PC-3 (cell line): ENCODE results near the gene ERGIC1. TPM values are rescaled to one million over a fixed set of nuclear protein-coding genes. Genes with fewer than 3 reads are reported as not detected.

Experiments
- ATAC-seq: fragments of 200-7000 bp; cut with Tn5 transposase; 2 replicates; pipeline ENCODE4 v1.9.1; 2020; ENCODE audit warnings: mild to moderate bottlenecking, moderate library complexity
- BruUV-seq: library from RNA; stranded (reverse); fragments of 400-500 nt; replicated peaks from 2 replicates; lab custom pipeline; 2021; lab: Mats Ljungman, UMichigan
- CTCF ChIA-PET: fragments of 300-600 bp; sonication (Branson Sonifier 250); formaldehyde crosslinking; loops from one replicate; lab custom pipeline; 2022; ENCODE audit warnings: antibody characterized with exemption; lab: Charles Lee
- POLR2A ChIA-PET: fragments of 300-600 bp; sonication (Branson Sonifier 250); formaldehyde crosslinking; loops from one replicate; lab custom pipeline; 2022; ENCODE audit warnings: antibody characterized with exemption; ENCODE audit not compliant: unreplicated experiment; lab: Charles Lee
- DNase-seq: peaks from one replicate; pipeline ENCODE4 v3.0.0-alpha.2; 2015
- H2AFZ ChIP-seq: fragments of 300-600 bp; sonication (generic); 2 replicates; pipeline ENCODE4 v1.6.0; 2016; ENCODE audit warnings: antibody characterized with exemption, low read length
- H3F3A ChIP-seq: fragments of 300-600 bp; sonication (generic); one replicate; pipeline ENCODE4 v1.6.0; 2017; ENCODE audit warnings: antibody characterized with exemption, low read length, control low read depth, mild to moderate bottlenecking; ENCODE audit not compliant: unreplicated experiment
- H3K27ac ChIP-seq: fragments of 300-600 bp; sonication (generic); 2 replicates; pipeline ENCODE4 v1.5.1; 2016; ENCODE audit warnings: mild to moderate bottlenecking, low read length
- H3K27me3 ChIP-seq: fragments of 300-600 bp; sonication (generic); 2 replicates; pipeline ENCODE4 v1.6.1; 2016; ENCODE audit warnings: low read length, mixed read lengths
- H3K36me3 ChIP-seq: fragments of 300-600 bp; sonication (generic); 2 replicates; pipeline ENCODE4 v1.6.1; 2016; ENCODE audit warnings: low read depth, mixed run types, low read length, mixed read lengths
- H3K4me1 ChIP-seq: fragments of 300-600 bp; sonication (generic); 2 replicates; pipeline ENCODE4 v1.5.1; 2016; ENCODE audit warnings: low read length; ENCODE audit not compliant: insufficient read depth
- H3K4me2 ChIP-seq: fragments of 300-600 bp; sonication (generic); 2 replicates; pipeline ENCODE4 v1.6.0; 2016; ENCODE audit warnings: low read length
- H3K4me3 ChIP-seq: fragments of 300-600 bp; sonication (generic); 2 replicates; pipeline ENCODE4 v1.5.1; 2016; ENCODE audit warnings: mild to moderate bottlenecking, low read length, mixed read lengths
- H3K79me2 ChIP-seq: fragments of 300-600 bp; sonication (generic); 2 replicates; pipeline ENCODE4 v1.6.1; 2017; ENCODE audit warnings: low read length, mixed read lengths
- H3K9ac ChIP-seq: fragments of 300-600 bp; sonication (generic); 2 replicates; pipeline ENCODE4 v1.6.0; 2016; ENCODE audit warnings: mild to moderate bottlenecking, low read length
- H3K9me2 ChIP-seq: fragments of 300-600 bp; sonication (generic); replicated peaks from 2 replicates; pipeline ENCODE4 v1.6.1; 2016; ENCODE audit warnings: mixed run types, low read length, mixed read lengths
- H3K9me3 ChIP-seq: fragments of 300-600 bp; sonication (generic); 2 replicates; pipeline ENCODE4 v1.6.1; 2016; ENCODE audit warnings: low read length, mixed read lengths
- H4K20me1 ChIP-seq: fragments of 300-600 bp; sonication (generic); 2 replicates; pipeline ENCODE4 v1.6.1; 2016; ENCODE audit warnings: low read length, mixed read lengths
- EZH2 ChIP-seq: fragments of 300-600 bp; sonication (generic); IDR thresholded peaks from one replicate; pipeline ENCODE4 v1.6.1; 2017; ENCODE audit warnings: antibody characterized with exemption, mild to moderate bottlenecking, low read length; ENCODE audit not compliant: unreplicated experiment
- EZH2phosphoT487 ChIP-seq: fragments of 300-600 bp; sonication (generic); IDR thresholded peaks from 2 replicates; pipeline ENCODE4 v1.6.1; 2018; ENCODE audit warnings: mild to moderate bottlenecking, antibody characterized with exemption, low read length, borderline replicate concordance
- intact Hi-C: fragments of 100-400 bp; cut with micrococcal nuclease; formaldehyde crosslinking; loops from 2 replicates; pipeline ENCODE4 v1.9.0; 2023
- total RNA-seq: library from RNA; depleted of rRNA; stranded (reverse); fragments of >200 nt; gene quantifications from 2 replicates; pipeline ENCODE4 v1.2.3, GENCODE V29; 2014
- TF ChIP-seq, protein P1 (sequence below): fragments of 300-600 bp; sonication (generic); conservative IDR thresholded peaks from 2 replicates; pipeline ENCODE4 v1.5.1; 2017; ENCODE audit warnings: antibody characterized with exemption, low read depth, mild to moderate bottlenecking, low read length

ERGIC1 gene
- total RNA-seq, 1 experiment from 2014 or later, result 148 TPM

- intact Hi-C loops, result loop anchor here (1.0 to 2.0 kb wide), 4 partner anchors 35 to 189 kb away; no protein-coding TSS in a partner anchor
- peak; percentile 94 for DNase-seq
- no peak overlapping the region for H3K4me3 ChIP-seq
- TF ChIP-seq EZH2phosphoT487 (no peak), EZH2 (no peak)
- TF ChIP-seq, protein P1, sequence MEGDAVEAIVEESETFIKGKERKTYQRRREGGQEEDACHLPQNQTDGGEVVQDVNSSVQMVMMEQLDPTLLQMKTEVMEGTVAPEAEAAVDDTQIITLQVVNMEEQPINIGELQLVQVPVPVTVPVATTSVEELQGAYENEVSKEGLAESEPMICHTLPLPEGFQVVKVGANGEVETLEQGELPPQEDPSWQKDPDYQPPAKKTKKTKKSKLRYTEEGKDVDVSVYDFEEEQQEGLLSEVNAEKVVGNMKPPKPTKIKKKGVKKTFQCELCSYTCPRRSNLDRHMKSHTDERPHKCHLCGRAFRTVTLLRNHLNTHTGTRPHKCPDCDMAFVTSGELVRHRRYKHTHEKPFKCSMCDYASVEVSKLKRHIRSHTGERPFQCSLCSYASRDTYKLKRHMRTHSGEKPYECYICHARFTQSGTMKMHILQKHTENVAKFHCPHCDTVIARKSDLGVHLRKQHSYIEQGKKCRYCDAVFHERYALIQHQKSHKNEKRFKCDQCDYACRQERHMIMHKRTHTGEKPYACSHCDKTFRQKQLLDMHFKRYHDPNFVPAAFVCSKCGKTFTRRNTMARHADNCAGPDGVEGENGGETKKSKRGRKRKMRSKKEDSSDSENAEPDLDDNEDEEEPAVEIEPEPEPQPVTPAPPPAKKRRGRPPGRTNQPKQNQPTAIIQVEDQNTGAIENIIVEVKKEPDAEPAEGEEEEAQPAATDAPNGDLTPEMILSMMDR, result no peak
- H3K9me3 ChIP-seq, result no peaks in the 10 kb centered on the region
- H3F3A ChIP-seq, result peaks cover 10% of the 10 kb centered on the region
- peak; percentile 44 for ATAC-seq
- no peaks in the 10 kb centered on the region for H3K9me2 ChIP-seq
- CTCF ChIA-PET, result no interaction called here
- no peak overlapping the region for H2AFZ ChIP-seq
- BruUV-seq, result no TSS peak
- H3K27ac ChIP-seq, result peak overlapping the region; percentile 96
- H3K27me3 ChIP-seq, result no peaks in the 10 kb centered on the region
- no peaks in the 10 kb centered on the region for H3K36me3 ChIP-seq
- H3K4me2 ChIP-seq, result peak overlapping the region; percentile 52
- H3K79me2 ChIP-seq, result no peaks in the 10 kb centered on the region
- POLR2A ChIA-PET, result interaction anchor here (0.6 kb wide), 1 partner anchor 56 kb away, joined by 4 read pairs; the partner anchor contains the start of gene RPL26L1
- no peaks in the 10 kb centered on the region for H4K20me1 ChIP-seq
- H3K4me1 ChIP-seq, result peaks cover 48% of the 10 kb centered on the region
- H3K9ac ChIP-seq, result peak overlapping the region; percentile 81
Measured at GRCh38 chr5:172903790-172904189, 69.7 kb downstream of the ERGIC1 start.

GRCh38 chr5:172904312-172904642 lies 70.2 kb downstream of the ERGIC1 start:
- H3K27me3 ChIP-seq, result no peaks in the 10 kb centered on the region
- H3K4me3 ChIP-seq, result no peak overlapping the region
- no peaks in the 10 kb centered on the region for H3K79me2 ChIP-seq
- no peaks in the 10 kb centered on the region for H3K9me3 ChIP-seq
- no peak for DNase-seq
- peak overlapping the region; percentile 96 for H3K27ac ChIP-seq
- peaks cover 10% of the 10 kb centered on the region for H3F3A ChIP-seq
- BruUV-seq, result no TSS peak
- CTCF ChIA-PET, result no interaction called here
- H4K20me1 ChIP-seq, result no peaks in the 10 kb centered on the region
- no peaks in the 10 kb centered on the region for H3K9me2 ChIP-seq
- peak overlapping the region; percentile 81 for H3K9ac ChIP-seq
- POLR2A ChIA-PET, result interaction anchor here (0.6 to 1.3 kb wide), 3 partner anchors 45 to 133 kb away, joined by 4 read pairs; partner anchors contain the start of gene RPL26L1
- H3K4me2 ChIP-seq, result peak overlapping the region; percentile 52
- TF ChIP-seq, protein P1, result no peak
- TF ChIP-seq EZH2phosphoT487 (no peak), EZH2 (no peak)
- intact Hi-C loops, result loop anchor here (2.0 kb wide), 2 partner anchors 35 to 137 kb away; no protein-coding TSS in a partner anchor
- H3K4me1 ChIP-seq, result peaks cover 48% of the 10 kb centered on the region
- H2AFZ ChIP-seq, result no peak overlapping the region
- ATAC-seq, result no peak; the same call in 1 of the 2 replicates
- no peaks in the 10 kb centered on the region for H3K36me3 ChIP-seq

- POLR2A ChIA-PET, result interaction anchor here (0.9 to 1.3 kb wide), 2 partner anchors 46 to 133 kb away, joined by 4 read pairs; no protein-coding TSS in a partner anchor
- Histone ChIP-seq H3K4me3 (no peak overlapping the region), H3K9ac (peak overlapping the region; percentile 81), H3K27ac (peak overlapping the region; percentile 96), H3F3A (peaks cover 10% of the 10 kb centered on the region), H3K27me3 (no peaks in the 10 kb centered on the region), H3K4me2 (peak overlapping the region; percentile 52), H3K79me2 (no peaks in the 10 kb centered on the region), H3K9me2 (no peaks in the 10 kb centered on the region), H3K4me1 (peaks cover 48% of the 10 kb centered on the region), H3K9me3 (no peaks in the 10 kb centered on the region), H4K20me1 (no peaks in the 10 kb centered on the region), H3K36me3 (no peaks in the 10 kb centered on the region), H2AFZ (0 out of 2 replicates have a peak overlapping the region, but pooled peaks have one; percentile 20)
- TF ChIP-seq EZH2phosphoT487 (no peak), EZH2 (no peak)
- TF ChIP-seq, protein P1, result no peak
- TSS peak; percentile 86 for BruUV-seq
- intact Hi-C loops, result loop anchor here (2.0 kb wide), 2 partner anchors 36 to 138 kb away; no protein-coding TSS in a partner anchor
- DNase-seq, result peak; percentile 97
- ATAC-seq, result peak; percentile 66
- CTCF ChIA-PET, result no interaction called here
Measured at GRCh38 chr5:172904643-172905345, 70.7 kb downstream of the ERGIC1 start.
